IPS DF 6.9 (cell line): ENCODE measurements around the gene KCNMB2.
"Not testable (repeated sequence)": the region's sequence is repeated elsewhere in the genome, so short reads cannot be mapped to it uniquely, and the experiment has no call there.

Experiments used
- DNase-seq: peaks from one replicate; pipeline ENCODE4 v3.0.0-alpha.2; 2013; ENCODE audit warnings: low read depth, low spot score
- H3K27ac ChIP-seq: one replicate; pipeline ENCODE4 v1.5.1; 2013; ENCODE audit warnings: low read length, control low read depth
- H3K27me3 ChIP-seq: 2 replicates; pipeline ENCODE4 v1.6.1; 2013; ENCODE audit warnings: mild to moderate bottlenecking, low read length; ENCODE audit not compliant: control insufficient read depth, insufficient read depth
- H3K36me3 ChIP-seq: 2 replicates; pipeline ENCODE4 v1.6.1; 2013; ENCODE audit warnings: low read length; ENCODE audit not compliant: control insufficient read depth, insufficient read depth
- H3K4me1 ChIP-seq: 2 replicates; pipeline ENCODE4 v1.6.1; 2013; ENCODE audit warnings: low read length; ENCODE audit not compliant: control insufficient read depth, insufficient read depth
- H3K4me3 ChIP-seq: 2 replicates; pipeline ENCODE4 v1.5.1; 2013; ENCODE audit warnings: mild to moderate bottlenecking, low read length
- H3K9me3 ChIP-seq: 2 replicates; pipeline ENCODE4 v1.6.1; 2013; ENCODE audit warnings: low read length, inconsistent platforms; ENCODE audit not compliant: control insufficient read depth, insufficient read depth
- WGBS: extraction: QIAGEN DNeasy Blood & Tissue Kit; methylation state at CpG from one replicate; pipeline ENCODE4 v1.1.7; 2013; ENCODE audit warnings: mixed read lengths, missing lambda C conversion rate; ENCODE audit not compliant: insufficient read length, insufficient coverage; 5-methylcytosine and 5-hydroxymethylcytosine counted together

KCNMB2 gene

DNA sequence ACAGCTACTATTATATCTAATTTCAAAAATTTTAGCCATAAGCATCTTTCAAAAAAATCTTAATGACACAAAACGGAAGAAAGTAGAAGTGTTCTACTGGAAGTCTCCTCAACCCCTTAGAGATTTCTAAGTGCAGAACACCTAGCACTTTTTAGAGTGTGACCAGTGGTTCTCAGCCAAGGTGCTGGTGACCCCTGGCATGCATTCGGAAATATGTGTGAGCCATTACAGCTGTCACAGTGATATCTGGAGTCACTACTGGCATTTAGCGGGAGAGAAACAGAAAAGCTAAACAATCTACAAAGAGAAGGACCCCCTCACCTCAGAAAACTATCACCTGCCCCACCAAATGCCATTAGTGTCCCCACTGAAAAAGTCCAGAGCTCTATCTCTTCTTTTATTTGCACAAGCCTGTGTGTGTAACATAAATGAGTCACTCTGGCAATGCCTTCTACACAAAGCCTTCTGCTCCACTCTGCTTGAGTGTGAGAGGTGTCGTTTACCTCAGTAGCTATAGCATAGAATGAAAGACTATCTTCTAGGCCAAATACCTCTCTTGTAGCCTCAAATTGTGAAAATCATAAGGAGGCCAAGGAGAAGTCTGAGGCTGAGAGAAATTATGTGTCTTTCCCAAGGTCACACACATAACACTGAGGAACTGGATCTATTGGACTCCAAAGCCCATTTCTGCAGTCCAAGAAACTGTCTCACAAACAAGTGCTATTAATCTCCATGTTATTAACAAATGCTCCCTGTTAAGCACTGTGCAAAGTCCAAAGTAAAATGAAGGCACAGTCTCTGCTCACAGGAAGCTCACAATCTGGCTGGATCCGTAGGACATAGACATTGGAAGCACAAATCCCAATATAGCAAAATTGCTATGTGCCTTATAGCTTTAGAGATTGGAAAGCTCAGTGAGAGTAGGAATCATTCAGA lies 28.5 kb upstream of the KCNMB2 start:
- WGBS: no CpG with 5 or more reads among the region's 5 CpGs
- no peak overlapping the region for H3K27ac ChIP-seq

DNA sequence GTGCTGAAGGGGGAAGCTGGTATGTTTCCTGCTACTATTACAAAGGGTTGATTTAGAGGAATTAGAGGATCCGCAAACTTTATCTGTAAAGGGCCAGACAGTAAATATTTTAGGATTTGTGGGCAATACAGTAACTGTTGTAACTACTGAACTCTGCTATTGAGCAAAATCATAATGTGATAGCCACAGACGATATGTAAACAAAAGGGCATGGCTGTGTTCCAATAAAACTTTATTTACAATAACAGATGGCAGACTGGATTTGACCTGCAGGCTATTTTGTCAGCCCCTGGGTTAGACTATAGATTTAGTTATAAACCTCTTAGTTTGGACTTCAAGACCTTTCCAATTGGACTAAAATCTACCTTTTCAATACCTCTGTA lies 27.8 kb upstream of the KCNMB2 start:
- Histone ChIP-seq H3K4me1 (no peaks in the 10 kb centered on the region), H3K36me3 (no peaks in the 10 kb centered on the region), H3K27me3 (no peaks in the 10 kb centered on the region), H3K4me3 (no peak overlapping the region), H3K9me3 (no peaks in the 10 kb centered on the region), H3K27ac (no peak overlapping the region)
- WGBS: no CpG with 5 or more reads among the region's 2 CpGs
- no peak for DNase-seq

More for the DNA sequence above, 28.5 kb upstream of the KCNMB2 start:
- H3K4me1 ChIP-seq: no peaks in the 10 kb centered on the region
- H3K4me3 ChIP-seq: no peak overlapping the region
- no peaks in the 10 kb centered on the region for H3K27me3 ChIP-seq
- no peak for DNase-seq
- H3K36me3 ChIP-seq: no peaks in the 10 kb centered on the region
- H3K9me3 ChIP-seq: no peaks in the 10 kb centered on the region

DNA sequence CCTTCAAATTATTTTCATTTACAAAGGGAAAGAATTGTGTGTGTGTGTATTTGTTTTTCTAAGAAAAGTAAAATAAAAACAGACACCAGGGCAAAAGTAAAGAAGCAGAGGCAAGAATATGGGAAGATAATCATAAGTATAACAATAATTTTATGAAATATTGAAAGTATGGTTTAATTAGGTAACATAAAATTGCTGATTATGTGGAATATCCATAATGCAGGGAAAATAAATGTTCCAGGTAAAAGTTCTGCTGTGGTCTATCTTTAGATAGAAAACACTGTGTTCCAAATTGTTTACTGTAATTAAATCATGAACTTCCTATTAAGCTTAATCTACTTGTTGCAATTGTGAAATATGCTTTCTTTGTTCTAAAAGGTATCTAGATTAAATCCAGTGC lies 25.7 kb upstream of the KCNMB2 start:
- H3K4me3 ChIP-seq: no peak overlapping the region
- no peaks in the 10 kb centered on the region for H3K4me1 ChIP-seq
- no peaks in the 10 kb centered on the region for H3K36me3 ChIP-seq
- no peaks in the 10 kb centered on the region for H3K27me3 ChIP-seq
- H3K9me3 ChIP-seq: no peaks in the 10 kb centered on the region
- H3K27ac ChIP-seq: no peak overlapping the region
- DNase-seq: no peak

DNA sequence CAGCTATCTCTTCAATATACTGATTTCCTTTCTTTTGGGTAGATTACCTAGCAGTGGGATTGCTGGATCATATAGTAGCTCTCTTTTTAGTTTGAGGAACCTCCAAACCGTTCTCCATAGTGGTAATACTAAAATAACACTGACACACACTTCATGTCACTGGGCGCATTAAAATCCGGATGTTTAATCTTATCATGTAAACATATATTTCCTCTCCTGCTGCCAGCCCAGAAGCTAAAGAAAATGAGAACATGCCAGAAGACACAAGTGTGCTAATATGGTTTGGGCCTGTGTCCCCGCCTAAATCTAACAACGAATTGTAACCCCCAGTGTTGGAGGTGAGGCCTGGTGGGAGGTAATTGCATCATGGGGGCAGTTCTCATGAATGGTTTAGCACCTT lies 23.6 kb upstream of the KCNMB2 start:
- no peaks in the 10 kb centered on the region for H3K4me1 ChIP-seq
- no peaks in the 10 kb centered on the region for H3K27me3 ChIP-seq
- DNase-seq: no peak
- H3K9me3 ChIP-seq: no peaks in the 10 kb centered on the region
- no CpG with 5 or more reads among the region's 5 CpGs for WGBS
- no peak overlapping the region for H3K4me3 ChIP-seq
- no peak overlapping the region for H3K27ac ChIP-seq
- H3K36me3 ChIP-seq: no peaks in the 10 kb centered on the region

DNA sequence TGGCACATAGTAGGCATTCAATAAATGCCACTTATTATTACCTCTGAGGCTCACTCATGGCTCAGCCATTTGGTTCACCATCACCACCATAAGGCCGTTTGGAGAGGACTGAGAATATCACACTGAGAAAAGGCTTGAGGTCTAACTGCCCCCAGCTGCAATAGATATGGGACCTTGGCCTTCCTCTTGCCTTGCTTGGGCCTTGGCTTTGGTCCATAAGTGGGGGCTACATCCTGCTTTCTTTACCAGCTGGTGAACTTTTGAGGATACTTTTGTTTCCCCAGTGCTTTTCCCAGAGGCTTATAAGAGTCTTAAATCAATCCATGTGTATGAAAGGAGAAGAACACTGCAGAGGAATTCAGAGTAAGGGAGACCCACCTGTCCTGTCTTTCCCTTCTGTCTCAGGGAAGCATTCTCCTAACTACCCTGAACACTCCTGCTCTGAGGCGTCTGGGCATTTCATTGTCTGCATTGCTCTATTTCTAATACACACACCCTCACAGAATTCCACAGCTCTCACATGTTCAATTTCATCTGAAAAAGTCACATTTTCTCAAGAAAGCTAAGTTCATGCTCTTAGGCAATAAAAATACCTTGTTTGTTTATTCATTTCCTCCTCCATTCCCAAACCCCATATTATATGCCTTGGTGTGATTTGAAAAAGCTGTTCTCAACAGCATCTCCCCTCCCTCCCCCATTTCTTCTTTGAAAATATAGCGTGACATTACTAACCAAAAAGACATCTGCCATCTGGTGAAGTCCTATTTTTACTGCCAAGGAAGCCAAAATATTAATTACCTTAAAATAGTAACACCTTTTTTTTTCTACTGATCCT lies 22.5 kb upstream of the KCNMB2 start:
- H3K27ac ChIP-seq: no peak overlapping the region
- WGBS: no CpG with 5 or more reads among the region's 3 CpGs
- no peak overlapping the region for H3K4me3 ChIP-seq
- no peaks in the 10 kb centered on the region for H3K27me3 ChIP-seq
- H3K9me3 ChIP-seq: no peaks in the 10 kb centered on the region
- DNase-seq: no peak
- no peaks in the 10 kb centered on the region for H3K36me3 ChIP-seq
- no peaks in the 10 kb centered on the region for H3K4me1 ChIP-seq

DNA sequence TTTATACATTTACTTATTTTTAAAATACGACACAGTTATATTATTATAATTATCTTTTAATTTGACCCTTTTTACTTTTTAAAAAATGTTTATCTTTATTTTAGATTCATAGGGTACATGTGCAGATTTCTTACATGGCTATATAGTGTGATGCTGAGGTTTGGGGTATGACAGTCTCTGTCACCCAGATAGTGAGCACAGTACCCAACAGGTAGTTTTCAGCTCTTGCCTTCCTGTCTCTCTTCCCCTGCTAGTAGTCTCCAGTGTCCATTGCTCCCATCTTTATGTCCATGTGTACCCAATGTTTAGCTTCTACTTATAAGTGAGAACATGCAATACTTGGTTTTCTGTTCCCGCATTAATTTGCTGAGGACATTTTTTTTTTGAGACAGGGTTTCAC lies 21.8 kb upstream of the KCNMB2 start:
- Histone ChIP-seq H3K9me3 (no peaks in the 10 kb centered on the region), H3K27me3 (no peaks in the 10 kb centered on the region), H3K4me3 (no peak overlapping the region), H3K36me3 (no peaks in the 10 kb centered on the region), H3K27ac (no peak overlapping the region), H3K4me1 (no peaks in the 10 kb centered on the region)
- WGBS: 100% methylated on average over 1 of the region's 2 CpGs
- DNase-seq: no peak

DNA sequence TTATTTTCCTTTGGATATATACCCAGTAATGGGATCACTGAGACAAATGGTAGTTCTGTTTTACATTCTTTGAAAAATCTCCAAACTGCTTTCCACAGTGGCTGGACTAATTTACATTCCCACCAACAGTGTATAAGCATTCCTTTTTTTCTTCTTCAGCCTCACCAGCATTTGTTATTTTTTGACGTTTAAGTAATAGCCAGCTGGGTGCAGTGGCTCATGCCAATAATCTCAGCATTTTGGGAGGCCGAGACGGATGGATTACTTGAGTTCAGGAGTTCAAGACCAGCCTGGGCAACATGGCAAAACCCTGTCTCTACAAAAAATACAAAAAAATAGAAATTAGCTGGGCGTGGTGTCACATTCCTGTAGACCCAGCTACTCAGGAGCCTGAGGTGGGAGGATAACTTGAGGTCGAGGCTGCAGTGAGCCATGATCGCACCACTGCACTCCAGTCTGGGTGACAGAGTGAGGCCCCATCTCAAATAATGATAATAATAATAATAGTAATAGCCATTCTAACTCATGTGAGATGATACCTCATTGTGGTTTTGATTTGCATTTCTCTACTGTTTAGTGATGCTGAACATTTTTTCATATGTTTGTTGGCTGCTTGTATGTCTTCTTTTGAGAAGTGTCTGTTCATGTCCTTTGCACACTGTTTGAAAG lies 21.0 kb upstream of the KCNMB2 start:
- H3K36me3 ChIP-seq, H3K27me3 ChIP-seq, H3K9me3 ChIP-seq, H3K4me1 ChIP-seq, H3K4me3 ChIP-seq, H3K27ac ChIP-seq, DNase-seq: not testable (repeated sequence)
- no CpG with 5 or more reads among the region's 6 CpGs for WGBS

DNA sequence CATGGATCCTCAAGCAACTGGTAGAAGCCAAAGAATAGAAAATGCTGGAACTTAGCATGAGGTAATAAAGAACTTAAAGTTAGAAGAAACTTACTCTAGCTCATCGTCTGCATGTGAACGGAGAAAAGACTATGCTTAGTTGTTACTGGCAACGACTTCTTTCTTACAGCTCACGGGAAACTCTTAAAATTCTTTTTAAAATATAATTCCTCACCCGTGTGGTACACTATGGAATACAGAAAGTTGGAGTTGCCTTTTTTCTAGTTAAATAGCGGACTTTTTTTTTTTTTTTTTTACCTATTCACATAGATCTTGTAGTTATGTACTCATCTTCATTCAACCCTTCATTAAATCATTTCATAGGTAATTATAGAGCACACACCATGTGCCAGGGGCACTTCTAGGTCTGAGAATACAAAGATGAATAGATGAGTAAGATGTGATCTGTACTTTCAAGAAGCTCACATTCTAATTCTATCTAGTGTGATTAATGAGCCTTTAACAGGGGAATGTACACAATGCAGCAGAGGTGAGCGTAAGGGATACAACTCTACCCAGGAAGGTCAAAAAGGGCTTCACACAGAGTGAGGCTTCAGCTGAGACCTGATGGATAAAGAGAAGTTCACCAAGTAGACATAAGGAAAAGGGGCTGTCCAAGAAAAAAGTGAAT lies 18.4 kb upstream of the KCNMB2 start:
- WGBS: no CpG with 5 or more reads among the region's 7 CpGs

DNA sequence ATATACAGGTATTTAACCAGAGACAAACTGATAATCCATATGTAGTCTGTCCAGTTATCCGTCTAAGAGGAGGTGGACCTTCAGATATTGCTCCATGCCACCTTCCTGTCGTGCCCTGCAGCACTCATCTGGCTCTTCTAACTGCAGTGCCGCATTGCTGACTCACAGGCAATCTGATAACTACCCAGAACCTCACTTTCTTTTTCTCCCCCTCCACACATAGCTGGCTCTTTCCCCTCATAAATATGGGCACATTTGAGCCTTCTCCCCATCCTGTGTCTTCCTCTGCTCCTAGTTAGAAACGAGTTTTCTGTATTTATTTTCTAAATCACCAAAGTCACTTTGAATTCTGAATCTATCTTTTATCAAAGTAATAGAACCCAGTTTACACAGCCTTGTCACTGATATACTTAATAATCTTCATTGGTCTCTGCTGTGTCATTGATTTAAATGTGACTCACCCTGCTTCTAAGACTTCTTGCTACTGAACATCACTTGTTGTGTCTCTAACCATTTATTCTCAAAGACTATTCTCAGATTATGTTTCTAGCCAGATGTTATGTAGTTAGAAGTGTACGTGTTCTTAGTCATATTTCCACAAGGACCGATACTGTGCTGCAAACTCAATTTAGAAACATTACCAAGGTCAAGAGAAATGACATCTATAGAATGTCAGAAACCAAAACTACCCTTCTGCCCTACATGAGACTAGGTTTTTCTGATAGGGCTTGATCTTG lies 17.4 kb upstream of the KCNMB2 start:
- no peak for DNase-seq
- H3K36me3 ChIP-seq: no peaks in the 10 kb centered on the region

More for the DNA sequence above, 18.4 kb upstream of the KCNMB2 start:
- no peak for DNase-seq
- H3K4me1 ChIP-seq: no peaks in the 10 kb centered on the region
- no peaks in the 10 kb centered on the region for H3K27me3 ChIP-seq
- H3K4me3 ChIP-seq: no peak overlapping the region
- no peak overlapping the region for H3K27ac ChIP-seq
- no peaks in the 10 kb centered on the region for H3K9me3 ChIP-seq
- H3K36me3 ChIP-seq: no peaks in the 10 kb centered on the region

More for the DNA sequence above, 17.4 kb upstream of the KCNMB2 start:
- Histone ChIP-seq H3K27me3 (no peaks in the 10 kb centered on the region), H3K9me3 (no peaks in the 10 kb centered on the region), H3K4me3 (no peak overlapping the region), H3K4me1 (no peaks in the 10 kb centered on the region), H3K27ac (no peak overlapping the region)
- WGBS: no CpG with 5 or more reads among the region's 6 CpGs
